Stimulated activated effector memory CD8-positive, alpha-beta T cell treated with anti-CD3 and anti-CD28 coated beads, Interleukin-12 subunit alpha, Interleukin-12 subunit beta, amount 100 ng/mL, for 72 hours (primary cell): ENCODE data around the gene SAMD4A.
"Not testable (repeated sequence)": the region's sequence is repeated elsewhere in the genome, so short reads cannot be mapped to it uniquely, and the experiment has no call there.

Experiments used
- ATAC-seq: fragments of 150-1000 bp; cut with Tn5 transposase; 2 replicates; pipeline ENCODE4 v1.10.0; 2021
- DNase-seq, 2 donors: peaks; one replicate each; pipeline ENCODE4 v3.0.0; 2021 to 2022; ENCODE audit warnings: low spot score in 2 of 2
- H3K27ac Mint-ChIP-seq: one replicate; pipeline ENCODE4 v1.8.0; 2022; ENCODE audit warnings: mild to moderate bottlenecking, mixed read lengths
- H3K36me3 Mint-ChIP-seq: one replicate; pipeline ENCODE4 v1.8.0; 2022; ENCODE audit warnings: mild to moderate bottlenecking, mixed read lengths
- H3K4me1 Mint-ChIP-seq: one replicate; pipeline ENCODE4 v1.8.0; 2022; ENCODE audit warnings: mixed read lengths
- H3K4me3 Mint-ChIP-seq: one replicate; pipeline ENCODE4 v1.8.0; 2022; ENCODE audit warnings: mild to moderate bottlenecking, mixed read lengths
- H3K9me3 Mint-ChIP-seq: one replicate; pipeline ENCODE4 v1.8.0; 2022; ENCODE audit warnings: mixed read lengths

The SAMD4A gene

DNA sequence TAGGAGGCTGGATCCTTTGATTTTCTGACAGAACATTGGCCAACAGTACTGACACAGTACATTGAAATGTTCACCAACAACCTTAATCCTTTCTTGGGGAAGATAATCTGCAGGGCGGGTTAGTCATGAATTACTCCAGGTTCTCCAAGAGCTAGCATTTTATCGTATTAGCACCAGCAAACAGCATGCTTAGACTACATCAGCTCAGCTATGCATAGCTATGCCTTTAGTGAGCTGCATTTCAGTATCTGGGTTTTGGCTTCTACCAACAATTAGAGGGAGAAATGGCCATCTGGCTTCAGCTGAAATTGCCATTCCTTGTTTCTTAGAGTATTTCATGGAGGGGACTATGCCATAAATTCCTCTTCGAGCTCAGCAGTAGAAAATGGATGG is 33.8 kb downstream of the SAMD4A start:
- no peak overlapping the region for H3K4me3 Mint-ChIP-seq

DNA sequence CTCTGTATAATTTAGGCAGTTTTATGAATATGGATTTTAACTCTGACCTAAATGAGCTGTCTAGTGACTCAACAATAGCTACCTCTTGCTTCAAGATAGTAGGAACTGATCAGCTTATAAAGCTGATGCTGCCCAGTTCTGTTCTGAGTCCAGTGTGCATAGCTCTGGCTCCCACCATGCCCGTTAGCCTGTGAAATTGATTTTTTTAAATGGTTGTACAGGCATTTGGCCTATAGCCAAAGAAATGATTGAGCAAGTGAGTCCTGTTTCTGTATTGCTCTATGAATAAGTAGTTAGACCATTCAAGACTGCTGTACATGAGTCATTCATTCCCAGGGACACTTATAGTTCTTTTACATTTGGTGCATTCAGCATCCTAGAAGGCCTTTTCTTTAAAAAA is 36.4 kb downstream of the SAMD4A start:
- H3K9me3 Mint-ChIP-seq: no peaks in the 10 kb centered on the region
- peaks cover 8% of the 10 kb centered on the region for H3K4me1 Mint-ChIP-seq
- ATAC-seq: peak; percentile 51
- H3K36me3 Mint-ChIP-seq: no peaks in the 10 kb centered on the region
- H3K27ac Mint-ChIP-seq: no peak overlapping the region
- DNase-seq: no peak
- no peak overlapping the region for H3K4me3 Mint-ChIP-seq

More for the DNA sequence above, 33.8 kb downstream of the SAMD4A start:
- Mint-ChIP-seq H3K36me3 (no peaks in the 10 kb centered on the region), H3K27ac (no peak overlapping the region), H3K4me1 (no peaks in the 10 kb centered on the region), H3K9me3 (no peaks in the 10 kb centered on the region)
- DNase-seq: no peak
- ATAC-seq: no peak

DNA sequence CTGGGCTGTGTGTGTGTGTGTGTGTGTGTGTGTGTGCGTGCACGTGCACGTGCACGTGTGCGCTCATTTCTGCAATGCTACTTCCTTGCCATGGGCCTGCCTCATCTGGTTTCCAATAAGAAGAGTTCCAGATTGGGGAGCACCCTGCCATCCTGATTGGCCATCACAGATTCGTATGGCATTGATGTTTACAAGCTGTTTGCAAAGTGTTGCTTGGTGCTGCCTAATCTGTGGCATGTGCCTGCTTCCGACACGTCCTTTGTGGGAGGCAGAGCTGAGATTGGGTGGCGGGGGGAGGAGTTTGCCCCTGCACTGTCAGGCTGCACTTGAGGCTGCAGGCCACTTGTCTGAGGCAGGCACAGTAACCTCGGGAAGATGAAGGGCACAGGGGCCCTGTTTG is 39.2 kb downstream of the SAMD4A start:
- no peak for DNase-seq
- peak; percentile 28 for ATAC-seq
- H3K36me3 Mint-ChIP-seq: no peaks in the 10 kb centered on the region
- H3K4me1 Mint-ChIP-seq: peaks cover 8% of the 10 kb centered on the region
- no peaks in the 10 kb centered on the region for H3K9me3 Mint-ChIP-seq
- H3K4me3 Mint-ChIP-seq: no peak overlapping the region
- no peak overlapping the region for H3K27ac Mint-ChIP-seq

DNA sequence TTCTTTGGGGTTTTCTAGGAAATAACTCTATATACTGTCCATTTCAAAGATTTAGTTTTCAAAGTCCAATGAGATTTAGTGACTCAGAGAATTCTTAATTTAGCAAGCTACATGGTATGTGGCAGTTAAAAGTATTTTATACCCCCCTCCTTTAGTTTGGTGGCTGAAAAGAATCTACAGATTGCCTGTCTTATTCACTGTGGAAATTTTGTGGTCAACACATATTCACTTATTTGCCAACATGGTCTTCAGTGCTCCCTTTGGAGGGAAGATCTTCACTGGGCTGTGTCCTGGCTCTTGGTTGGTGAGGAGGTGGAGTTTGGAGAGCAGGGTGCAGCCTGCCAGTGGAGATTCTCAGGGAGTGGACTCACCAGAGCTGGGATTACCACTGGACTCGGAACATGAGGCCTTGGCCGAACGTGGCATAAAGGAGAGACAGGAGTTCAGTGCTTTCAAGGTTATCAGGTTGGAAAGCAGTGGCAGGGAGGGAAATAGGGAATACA is 39.8 kb downstream of the SAMD4A start:
- no peak overlapping the region for H3K4me3 Mint-ChIP-seq
- DNase-seq: no peak
- H3K9me3 Mint-ChIP-seq: no peaks in the 10 kb centered on the region
- ATAC-seq: no peak
- no peaks in the 10 kb centered on the region for H3K36me3 Mint-ChIP-seq
- H3K27ac Mint-ChIP-seq: no peak overlapping the region
- peaks cover 8% of the 10 kb centered on the region for H3K4me1 Mint-ChIP-seq

DNA sequence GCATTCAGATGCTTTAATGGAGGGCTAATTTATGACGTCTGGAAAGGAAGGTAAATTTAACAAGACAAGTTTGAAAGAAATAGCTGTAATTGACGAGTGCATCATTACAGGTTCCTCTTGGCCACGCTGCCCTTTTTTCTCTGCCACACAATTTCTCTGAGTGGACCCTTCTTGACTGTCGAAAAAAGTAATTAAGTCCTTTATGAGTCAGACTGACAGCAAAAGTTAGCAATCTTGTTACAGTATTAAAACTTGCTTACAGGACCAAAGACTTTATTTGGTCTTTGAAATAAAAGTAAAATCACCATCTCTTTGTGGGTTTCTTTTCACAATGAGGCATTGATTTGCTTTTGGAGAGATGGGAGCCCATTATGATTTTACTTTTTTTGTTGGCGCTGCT is 42.6 kb downstream of the SAMD4A start:
- DNase-seq: no peak
- H3K4me3 Mint-ChIP-seq: no peak overlapping the region
- no peak overlapping the region for H3K27ac Mint-ChIP-seq

DNA sequence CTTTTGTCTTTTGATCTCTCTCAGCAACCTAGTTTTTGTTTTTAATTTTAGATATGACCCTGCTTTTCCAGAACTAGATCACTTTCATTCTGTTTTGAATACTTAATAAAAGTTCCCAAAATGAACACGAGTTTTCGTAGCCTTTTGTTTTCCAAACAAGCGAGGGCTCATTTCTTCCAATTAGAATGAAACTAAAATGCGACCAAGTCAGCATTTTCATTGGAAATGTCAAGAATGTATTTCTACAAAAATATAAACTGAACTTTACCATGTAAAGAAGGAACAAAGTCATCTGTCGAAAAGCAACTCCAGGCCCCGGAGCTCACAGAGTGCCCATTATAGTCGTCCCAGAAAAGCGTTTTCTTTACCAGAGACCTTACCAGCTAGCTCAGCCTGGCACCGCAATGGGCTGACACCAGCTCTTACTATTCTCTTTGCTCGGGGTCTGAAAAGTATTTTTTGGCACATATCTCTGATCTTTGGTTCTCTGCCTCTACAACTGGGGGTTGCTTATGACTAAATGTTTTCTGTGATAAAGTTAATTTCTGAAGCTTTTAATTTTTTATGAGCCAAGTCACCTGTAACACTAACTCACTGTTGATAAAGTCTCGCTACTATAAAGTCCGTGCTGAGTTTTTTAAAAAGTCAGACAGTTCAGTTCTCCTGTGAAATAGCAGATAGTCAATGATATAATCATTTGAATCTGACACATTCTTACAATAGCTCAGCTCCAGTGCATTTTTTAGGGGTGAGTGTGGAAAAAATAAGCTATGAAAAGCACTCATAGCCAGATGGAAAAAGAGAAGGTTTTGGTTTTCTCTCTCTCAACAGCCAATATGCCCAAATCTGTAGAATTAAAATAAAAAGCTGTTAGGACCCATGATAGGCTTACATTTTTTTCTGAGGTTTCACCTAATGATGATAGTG is 43.4 kb downstream of the SAMD4A start:
- H3K4me1 Mint-ChIP-seq: peaks cover 8% of the 10 kb centered on the region
- no peak overlapping the region for H3K4me3 Mint-ChIP-seq
- H3K27ac Mint-ChIP-seq: no peak overlapping the region
- ATAC-seq (no peak), DNase-seq (no peak)
- H3K9me3 Mint-ChIP-seq: no peaks in the 10 kb centered on the region
- H3K36me3 Mint-ChIP-seq: peaks cover 5% of the 10 kb centered on the region

More for the DNA sequence above, 42.6 kb downstream of the SAMD4A start:
- H3K4me1 Mint-ChIP-seq: peaks cover 8% of the 10 kb centered on the region
- H3K9me3 Mint-ChIP-seq: no peaks in the 10 kb centered on the region
- H3K36me3 Mint-ChIP-seq: peaks cover 5% of the 10 kb centered on the region
- no peak for ATAC-seq

DNA sequence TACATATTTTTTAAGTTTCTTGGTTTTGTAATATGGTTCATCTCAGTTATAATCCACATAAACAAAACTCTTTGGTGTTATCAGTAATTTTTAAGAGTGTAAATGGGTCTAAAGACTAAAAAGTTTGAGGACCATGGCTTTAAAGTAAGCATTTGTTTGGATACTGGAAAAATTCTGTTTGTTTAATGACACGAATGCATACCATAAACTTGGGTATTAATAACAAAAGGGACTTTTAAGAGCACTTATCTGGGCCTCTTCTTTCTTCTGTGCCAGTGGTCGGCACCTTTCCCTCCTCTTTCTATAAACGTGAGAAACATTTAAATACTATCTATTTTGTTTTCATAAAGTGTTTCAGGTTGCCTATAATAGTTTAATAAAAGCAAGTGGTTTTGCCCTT is 47.4 kb downstream of the SAMD4A start:
- ATAC-seq (no peak), DNase-seq (no peak)
- Mint-ChIP-seq H3K36me3 (peaks cover 5% of the 10 kb centered on the region), H3K4me1 (no peaks in the 10 kb centered on the region), H3K4me3 (no peak overlapping the region), H3K9me3 (no peaks in the 10 kb centered on the region), H3K27ac (no peak overlapping the region)

DNA sequence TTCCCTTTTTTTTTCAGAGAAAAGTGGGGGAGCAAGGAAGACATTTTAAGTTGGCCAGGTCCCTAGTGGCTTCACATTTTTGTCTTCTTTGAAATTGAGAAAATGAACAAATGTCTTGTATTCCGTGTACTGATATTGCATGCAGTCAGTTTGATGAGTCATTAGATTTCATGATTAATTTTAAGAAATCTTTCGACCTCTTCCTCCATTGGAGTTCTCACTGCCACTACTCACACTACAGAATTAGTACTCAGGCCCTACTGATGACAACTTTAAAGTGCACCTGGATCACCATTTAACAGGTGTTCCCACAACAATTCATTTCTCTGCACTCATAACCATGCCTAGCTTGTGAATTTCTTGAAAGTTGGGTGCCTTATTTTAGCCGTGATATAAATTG is 50.5 kb downstream of the SAMD4A start:
- no peak for DNase-seq
- H3K27ac Mint-ChIP-seq: no peak overlapping the region

DNA sequence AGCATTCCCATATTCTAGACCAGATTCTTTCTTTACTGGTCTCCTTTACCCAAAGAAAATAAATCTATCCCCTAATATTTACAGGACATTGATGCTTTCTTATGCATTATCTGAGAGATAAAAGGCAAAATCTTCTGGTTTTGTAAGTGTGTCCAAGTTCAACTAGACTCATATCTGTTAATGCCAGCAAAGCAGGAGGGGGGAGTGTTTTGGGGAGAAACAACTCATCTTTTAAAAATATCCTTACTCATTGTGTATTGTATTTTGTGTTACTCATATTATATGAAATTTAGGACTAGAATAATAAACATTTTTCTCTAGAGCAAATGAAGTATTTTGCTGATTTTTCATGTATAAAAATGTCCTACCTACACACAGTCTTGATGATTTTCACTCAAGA is 54.8 kb downstream of the SAMD4A start:
- no peaks in the 10 kb centered on the region for H3K36me3 Mint-ChIP-seq
- H3K4me3 Mint-ChIP-seq: no peak overlapping the region
- H3K9me3 Mint-ChIP-seq: no peaks in the 10 kb centered on the region
- H3K27ac Mint-ChIP-seq: no peak overlapping the region
- ATAC-seq (no peak), DNase-seq (no peak)
- peaks cover 12% of the 10 kb centered on the region for H3K4me1 Mint-ChIP-seq

More for the DNA sequence above, 50.5 kb downstream of the SAMD4A start:
- Mint-ChIP-seq H3K9me3 (no peaks in the 10 kb centered on the region), H3K4me3 (no peak overlapping the region), H3K4me1 (peaks cover 3% of the 10 kb centered on the region), H3K36me3 (peaks cover 5% of the 10 kb centered on the region)
- ATAC-seq: peak; percentile 91

DNA sequence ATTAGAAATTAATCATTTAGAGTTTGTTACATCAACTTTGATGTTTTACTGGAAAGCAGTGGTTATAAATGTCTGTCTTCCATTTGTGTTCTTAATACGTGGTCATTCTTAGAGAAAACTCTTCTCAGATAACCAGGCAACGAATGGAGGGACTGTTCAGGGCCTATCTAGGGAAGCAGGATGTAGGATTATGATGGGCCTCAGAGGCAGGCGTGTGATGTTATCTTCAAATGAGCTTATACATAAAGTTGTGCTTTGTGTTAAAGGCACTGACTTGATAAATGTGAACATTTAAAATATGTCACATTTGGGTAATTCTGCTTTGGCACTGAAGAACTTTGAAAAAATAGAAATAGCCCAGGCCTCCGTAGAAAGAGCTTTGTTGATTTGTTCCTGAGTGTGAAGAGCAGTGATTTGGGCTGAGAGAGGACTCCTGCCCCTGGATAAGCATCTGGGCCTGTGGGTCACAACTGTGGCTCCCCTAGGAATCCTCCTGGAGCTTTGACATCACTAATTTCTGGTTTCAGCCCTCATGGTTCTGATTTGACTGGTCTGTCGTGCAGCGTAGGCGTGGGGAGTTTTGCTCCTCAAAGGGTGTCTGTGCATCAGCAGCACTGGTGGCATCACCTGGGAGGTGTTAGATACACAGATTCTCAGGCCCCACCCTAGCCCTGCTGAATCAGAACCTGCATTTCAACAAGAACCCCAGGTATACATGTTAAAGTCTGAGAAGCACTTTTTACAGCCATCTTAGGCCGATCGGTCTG is 55.4 kb downstream of the SAMD4A start:
- DNase-seq (peak in 1 of 2 donors; percentile 63), ATAC-seq (peak; percentile 93)
- H3K27ac Mint-ChIP-seq: peak overlapping the region; percentile 26
- no peak overlapping the region for H3K4me3 Mint-ChIP-seq
- peaks cover 18% of the 10 kb centered on the region for H3K4me1 Mint-ChIP-seq
- no peaks in the 10 kb centered on the region for H3K36me3 Mint-ChIP-seq
- H3K9me3 Mint-ChIP-seq: no peaks in the 10 kb centered on the region

DNA sequence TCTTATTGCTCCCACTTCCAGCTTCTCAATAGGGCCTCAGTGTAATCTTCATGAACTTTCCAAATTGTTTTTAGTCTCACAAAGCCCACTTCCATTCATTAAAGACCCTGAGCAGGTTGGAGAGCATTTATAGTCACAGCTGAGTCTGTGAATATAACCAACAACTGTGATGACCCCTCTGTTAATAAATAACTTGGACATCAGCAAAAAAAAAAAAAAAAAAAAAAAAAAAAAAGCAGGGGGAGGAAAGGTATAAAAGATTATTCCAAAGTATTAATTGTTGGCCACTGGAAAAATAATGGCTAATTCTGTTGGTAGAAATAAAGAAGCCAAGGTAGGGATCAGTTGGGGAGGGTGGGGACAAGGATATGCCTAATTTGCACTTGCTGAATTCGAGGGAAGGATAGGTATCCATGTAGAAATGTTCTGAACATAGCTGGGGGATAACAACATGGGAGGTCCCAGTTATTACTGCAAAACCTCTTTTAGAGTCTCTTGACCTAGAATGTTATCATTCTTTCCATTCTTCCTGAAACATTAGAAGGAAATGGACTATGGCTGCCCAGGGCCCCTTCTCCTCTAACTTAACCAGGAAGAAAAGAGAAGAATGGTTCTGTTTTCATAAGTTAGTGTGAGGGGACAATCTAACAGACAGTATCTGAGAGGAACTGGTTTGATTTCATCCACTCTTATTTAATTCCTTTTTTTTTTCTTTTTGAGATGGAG is 56.5 kb downstream of the SAMD4A start:
- no peak for DNase-seq
- peak overlapping the region; percentile 26 for H3K27ac Mint-ChIP-seq
- no peaks in the 10 kb centered on the region for H3K36me3 Mint-ChIP-seq
- no peak overlapping the region for H3K4me3 Mint-ChIP-seq
- peaks cover 29% of the 10 kb centered on the region for H3K4me1 Mint-ChIP-seq
- no peaks in the 10 kb centered on the region for H3K9me3 Mint-ChIP-seq
- ATAC-seq: no peak

DNA sequence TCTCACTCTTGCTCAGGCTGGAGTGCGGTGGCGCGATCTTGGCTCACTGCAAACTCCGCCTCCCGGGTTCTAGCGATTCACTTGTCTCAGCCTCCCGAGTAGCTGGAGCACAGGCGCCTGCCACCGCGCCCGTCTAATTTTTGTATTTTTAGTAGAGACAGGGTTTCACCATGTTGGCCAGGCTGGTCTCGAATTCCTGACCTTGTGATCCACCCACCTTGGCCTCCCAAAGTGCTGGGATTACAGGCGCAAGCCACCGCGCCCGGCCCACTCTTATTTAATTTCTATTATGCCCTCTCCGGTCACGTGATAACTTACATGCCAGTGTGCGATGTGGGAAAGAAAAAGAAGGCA is 57.1 kb downstream of the SAMD4A start:
- H3K9me3 Mint-ChIP-seq, H3K27ac Mint-ChIP-seq, DNase-seq, H3K36me3 Mint-ChIP-seq, ATAC-seq, H3K4me3 Mint-ChIP-seq: not testable (repeated sequence)
- peaks cover 34% of the 10 kb centered on the region for H3K4me1 Mint-ChIP-seq

DNA sequence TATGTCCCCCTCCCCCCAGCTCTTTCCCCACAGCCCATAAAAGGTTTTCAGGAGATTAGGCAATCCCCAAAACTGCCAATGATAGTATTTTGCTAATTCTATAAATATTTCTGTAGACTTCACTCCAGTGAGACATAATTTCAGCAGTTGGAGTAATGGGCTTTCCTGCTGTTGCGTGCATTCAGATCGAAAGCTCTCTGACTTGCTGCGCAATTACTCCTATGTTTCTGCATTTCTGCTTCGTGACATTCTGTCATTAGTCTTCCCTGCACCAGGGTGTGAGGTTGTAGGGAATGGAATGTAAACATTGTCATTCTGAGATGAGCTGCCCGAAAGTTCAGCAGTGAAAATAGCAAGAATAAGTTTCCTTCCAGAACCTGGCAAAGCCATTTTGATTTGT is 58.2 kb downstream of the SAMD4A start:
- no peak overlapping the region for H3K27ac Mint-ChIP-seq
- H3K9me3 Mint-ChIP-seq: no peaks in the 10 kb centered on the region
- H3K4me3 Mint-ChIP-seq: no peak overlapping the region
- peaks cover 42% of the 10 kb centered on the region for H3K4me1 Mint-ChIP-seq
- H3K36me3 Mint-ChIP-seq: no peaks in the 10 kb centered on the region
- no peak for DNase-seq
- no peak for ATAC-seq

DNA sequence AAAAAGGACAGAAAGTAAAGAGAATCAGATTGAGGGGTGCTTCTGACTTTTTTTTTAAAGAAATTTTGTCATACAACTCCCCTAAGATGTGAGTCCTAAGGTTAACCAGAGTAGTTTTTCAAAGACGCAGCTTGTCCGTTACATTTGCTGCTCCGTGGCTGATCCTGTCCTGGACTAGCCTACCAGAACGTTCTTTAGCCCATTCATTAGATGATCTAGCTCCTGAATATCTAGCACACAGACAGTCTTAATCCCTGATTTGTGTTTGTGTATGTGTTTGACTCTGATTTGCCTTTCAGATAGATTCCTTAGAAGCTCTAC is 60.3 kb downstream of the SAMD4A start:
- no peak for ATAC-seq
- peaks cover 42% of the 10 kb centered on the region for H3K4me1 Mint-ChIP-seq

More for the DNA sequence above, 60.3 kb downstream of the SAMD4A start:
- no peak for DNase-seq
- Mint-ChIP-seq H3K9me3 (no peaks in the 10 kb centered on the region), H3K36me3 (no peaks in the 10 kb centered on the region), H3K4me3 (peak overlapping the region; percentile 51), H3K27ac (peak overlapping the region; percentile 91)
